Lower lobe of right lung (tissue), 2 donors: ENCODE results near the gene SEMA3A. TPM values are rescaled to one million over a fixed set of nuclear protein-coding genes. Genes with fewer than 3 reads are reported as not detected.

Experiments used
- ATAC-seq, 2 donors: fragments of 200-7000 bp; cut with Tn5 transposase; one replicate each; pipeline ENCODE4 v1.9.1; 2020 to 2022; ENCODE audit warnings: mild to moderate bottlenecking in 2 of 2, moderate library complexity in 2 of 2
- DNase-seq: peaks from one replicate; pipeline ENCODE4 v3.0.0-alpha.2; 2020
- H3K27ac ChIP-seq: fragments of 200-600 bp; one replicate; pipeline ENCODE4 v1.8.0; 2022
- H3K27me3 ChIP-seq: fragments of 200-600 bp; one replicate; pipeline ENCODE4 v1.8.0; 2022; ENCODE audit warnings: low read depth
- H3K36me3 ChIP-seq: fragments of 200-600 bp; one replicate; pipeline ENCODE4 v1.8.0; 2022; ENCODE audit warnings: mild to moderate bottlenecking
- H3K4me1 ChIP-seq: fragments of 200-600 bp; one replicate; pipeline ENCODE4 v1.8.0; 2022
- H3K4me3 ChIP-seq: fragments of 200-600 bp; one replicate; pipeline ENCODE4 v1.8.0; 2022; ENCODE audit warnings: mild to moderate bottlenecking
- H3K9me3 ChIP-seq: fragments of 200-600 bp; one replicate; pipeline ENCODE4 v1.8.0; 2022
- CTCF ChIP-seq: fragments of 200-600 bp; IDR thresholded peaks from one replicate; pipeline ENCODE4 v1.8.0; 2022; ENCODE audit warnings: antibody characterized with exemption, mild to moderate bottlenecking
- intact Hi-C: fragments of 100-400 bp; cut with DNase I; formaldehyde crosslinking; loops from one replicate; pipeline ENCODE4 v1.11.0; 2022
- total RNA-seq: library from RNA; stranded (reverse); fragmentation: NEBNext Ultra II Directional; extraction: Animal tissue kit (Norgen Biotek cat#: 25700); gene quantifications from one replicate; pipeline ENCODE4 v1.2.1, GENCODE V29; 2021
- donor health status: DM: no; HTN: yes; CAD: no; lungs with severe emphysema.

SEMA3A gene
- total RNA-seq, 1 donor from 2014 or later, result 9.7 TPM

- Histone ChIP-seq H3K27ac (no peak overlapping the region), H3K36me3 (no peaks in the 10 kb centered on the region), H3K9me3 (no peaks in the 10 kb centered on the region), H3K4me3 (no peak overlapping the region), H3K27me3 (no peaks in the 10 kb centered on the region), H3K4me1 (no peaks in the 10 kb centered on the region)
- no peak for TF ChIP-seq CTCF
- DNase-seq (no peak), ATAC-seq (no peak)
- intact Hi-C loops, result no loop called here
These were observed 13.0 kb downstream of the SEMA3A start for GRCh38 chr7:84181628-84182027.

- DNase-seq (no peak), ATAC-seq (no peak)
- no peaks in the 10 kb centered on the region for H3K36me3 ChIP-seq
- H3K27me3 ChIP-seq, result no peaks in the 10 kb centered on the region
- H3K27ac ChIP-seq, result no peak overlapping the region
- intact Hi-C loops, result no loop called here
- TF ChIP-seq CTCF, result no peak
- no peaks in the 10 kb centered on the region for H3K9me3 ChIP-seq
- no peak overlapping the region for H3K4me3 ChIP-seq
- H3K4me1 ChIP-seq, result no peaks in the 10 kb centered on the region
These were observed 16.7 kb downstream of the SEMA3A start for GRCh38 chr7:84177758-84178412.

GRCh38 chr7:84176716-84177115 is 17.9 kb downstream of the SEMA3A start:
- H3K9me3 ChIP-seq, result no peaks in the 10 kb centered on the region
- H3K4me3 ChIP-seq, result no peak overlapping the region
- no peaks in the 10 kb centered on the region for H3K4me1 ChIP-seq
- no peaks in the 10 kb centered on the region for H3K27me3 ChIP-seq
- H3K36me3 ChIP-seq, result no peaks in the 10 kb centered on the region
- no peak for TF ChIP-seq CTCF
- intact Hi-C loops, result no loop called here
- no peak for ATAC-seq
- no peak overlapping the region for H3K27ac ChIP-seq
- DNase-seq, result no peak

GRCh38 chr7:84175461-84175860 is 19.1 kb downstream of the SEMA3A start:
- no peaks in the 10 kb centered on the region for H3K4me1 ChIP-seq
- intact Hi-C loops, result no loop called here
- no peaks in the 10 kb centered on the region for H3K9me3 ChIP-seq
- no peak for TF ChIP-seq CTCF
- H3K27me3 ChIP-seq, result no peaks in the 10 kb centered on the region
- no peak overlapping the region for H3K4me3 ChIP-seq
- H3K27ac ChIP-seq, result no peak overlapping the region
- DNase-seq, result no peak
- no peaks in the 10 kb centered on the region for H3K36me3 ChIP-seq
- ATAC-seq, result no peak

- DNase-seq, result no peak
- Histone ChIP-seq H3K27me3 (no peaks in the 10 kb centered on the region), H3K27ac (no peak overlapping the region), H3K9me3 (no peaks in the 10 kb centered on the region), H3K36me3 (no peaks in the 10 kb centered on the region), H3K4me1 (no peaks in the 10 kb centered on the region), H3K4me3 (no peak overlapping the region)
- TF ChIP-seq CTCF, result no peak
- intact Hi-C loops, result no loop called here
- ATAC-seq, result no peak
These were observed 23.9 kb downstream of the SEMA3A start for GRCh38 chr7:84170646-84171045.
